Transverse colon (tissue), 4 donors: ENCODE results near the gene CMTM7.

Source experiments
- CTCF ChIP-seq, 5 experiments: fragments of 200-600 bp in 3 of 5; fragments of 450-650 bp in 2 of 5; sonication (generic) in 3 of 5; IDR thresholded peaks; 1 replicate in 2 of 5; 2 replicates in 3 of 5; pipeline ENCODE4 v1.5.1; 2016 to 2017; ENCODE audit warnings: antibody characterized with exemption in 5 of 5, inconsistent platforms in 3 of 5, mild to moderate bottlenecking in 2 of 5, moderate library complexity in 1 of 5
- EP300 ChIP-seq: sonication (generic); formaldehyde crosslinking; IDR thresholded peaks from one replicate; pipeline ENCODE4 v1.6.1; 2017; ENCODE audit warnings: antibody characterized with exemption, low read depth
- POLR2A ChIP-seq: fragments of 450-650 bp; IDR thresholded peaks from one replicate; pipeline ENCODE4 v1.6.1; 2016; ENCODE audit warnings: antibody characterized with exemption, mild to moderate bottlenecking, moderate library complexity
- POLR2AphosphoS5 ChIP-seq, 3 donors: sonication (generic); formaldehyde crosslinking; IDR thresholded peaks; one replicate each; pipeline ENCODE4 v1.6.1; 2016; ENCODE audit warnings: antibody characterized with exemption in 3 of 3

DNA sequence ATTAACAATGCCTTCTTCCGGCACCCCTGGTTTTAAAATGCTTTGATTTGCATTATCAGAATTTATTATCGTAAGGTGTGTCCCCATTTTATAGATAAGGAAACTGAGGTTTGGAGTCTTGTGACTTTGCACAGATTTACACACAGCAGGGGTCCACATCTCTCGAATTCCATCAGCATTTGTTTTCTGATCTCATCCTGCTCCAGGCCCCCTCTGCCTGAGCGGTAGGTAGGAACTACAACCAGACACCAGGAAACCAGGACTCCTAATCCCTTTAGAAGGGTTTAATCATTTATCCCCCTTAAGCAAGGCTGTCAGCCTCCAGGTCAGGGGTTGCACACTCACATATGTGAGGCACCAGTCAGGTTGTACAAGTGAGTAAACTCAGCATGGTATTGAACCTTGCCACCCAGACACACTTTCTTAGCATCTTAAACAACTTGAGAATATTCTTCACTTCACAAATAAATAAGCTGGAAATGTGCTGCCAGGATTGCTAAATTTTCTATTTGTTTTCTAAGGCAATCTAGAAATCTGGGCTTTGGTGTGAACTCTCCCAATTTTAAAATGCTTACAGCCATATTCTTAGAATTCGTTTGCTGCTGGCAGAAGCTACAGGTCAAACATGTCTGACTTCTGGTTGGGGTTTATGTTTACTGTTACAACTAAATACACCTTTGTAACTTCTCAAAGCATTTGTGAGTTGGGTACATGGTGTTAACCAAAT lies 31.7 kb upstream of the CMTM7 start:
- TF ChIP-seq POLR2A: no peak
- TF ChIP-seq CTCF (IDR thresholded peaks at IDR 0.05): no peak
- no peak for TF ChIP-seq POLR2AphosphoS5 (IDR thresholded peaks at IDR 0.05)
- TF ChIP-seq EP300: no peak
